ENCODE measurements around the gene CCDC57.

Gene CCDC57

GRCh38 chr17:82241926-82242697 lies 29.5 kb upstream of the CCDC57 start:
- Histone ChIP-seq H4K20me1 (ENCODE audit: insufficient read depth, low read length) (peaks cover 70% of the 10 kb centered on the region), H3K4me3 (ENCODE audit: low read depth in 1 of 2, low read length in 2 of 2) (no peak overlapping the region), H3K36me3 (ENCODE audit: insufficient read depth, low read length) (peaks cover 71% of the 10 kb centered on the region), H3K9ac (ENCODE audit: low read depth, low read length) (no peak overlapping the region), H3K4me2 (ENCODE audit: insufficient read depth, low read length) (no peak overlapping the region), H3K27me3 (ENCODE audit: insufficient read depth, low read length, poor library complexity) (no peaks in the 10 kb centered on the region), H3K79me2 (ENCODE audit: insufficient read depth, low read length) (peaks cover 35% of the 10 kb centered on the region; the same call in 1 of the 2 replicates), H3K9me3 (ENCODE audit: insufficient read depth, low read length, severe bottlenecking) (no peaks in the 10 kb centered on the region), H3K4me1 (ENCODE audit: insufficient read depth, low read length) (no peaks in the 10 kb centered on the region), H2AFZ (ENCODE audit: low read depth, low read length) (no peak overlapping the region), H3K27ac (ENCODE audit: low read length) (no peak overlapping the region)
- no peak for TF ChIP-seq CTCF (IDR thresholded peaks at IDR 0.05; ENCODE audit: borderline replicate concordance, extremely low read depth, low read length, poor library complexity, severe bottlenecking)
- TF ChIP-seq EZH2 (IDR thresholded peaks at IDR 0.05; ENCODE audit: borderline replicate concordance, low read depth, low read length, severe bottlenecking), result no peak
- ATAC-seq (ENCODE audit: insufficient read depth, low read depth) (0 out of 3 replicates have a peak, but pooled peaks have one; percentile 9), DNase-seq (no peak)

- DNase-seq, result no peak
- H3K27me3 ChIP-seq (ENCODE audit: insufficient read depth, low read length, poor library complexity), result no peaks in the 10 kb centered on the region
- no peak overlapping the region for H3K4me3 ChIP-seq (ENCODE audit: low read depth in 1 of 2, low read length in 2 of 2)
- H4K20me1 ChIP-seq (ENCODE audit: insufficient read depth, low read length), result peaks cover 68% of the 10 kb centered on the region
- ATAC-seq (ENCODE audit: insufficient read depth, low read depth), result peak; percentile 2; the same call in 1 of the 3 replicates
- no peaks in the 10 kb centered on the region for H3K9me3 ChIP-seq (ENCODE audit: insufficient read depth, low read length, severe bottlenecking)
- H3K79me2 ChIP-seq (ENCODE audit: insufficient read depth, low read length), result peaks cover 29% of the 10 kb centered on the region; the same call in 1 of the 2 replicates
- TF ChIP-seq CTCF (IDR thresholded peaks at IDR 0.05; ENCODE audit: borderline replicate concordance, extremely low read depth, low read length, poor library complexity, severe bottlenecking) (no peak), EZH2 (IDR thresholded peaks at IDR 0.05; ENCODE audit: borderline replicate concordance, low read depth, low read length, severe bottlenecking) (no peak)
- no peak overlapping the region for H3K27ac ChIP-seq (ENCODE audit: low read length)
- H3K9ac ChIP-seq (ENCODE audit: low read depth, low read length), result no peak overlapping the region
- peaks cover 70% of the 10 kb centered on the region for H3K36me3 ChIP-seq (ENCODE audit: insufficient read depth, low read length)
- H3K4me2 ChIP-seq (ENCODE audit: insufficient read depth, low read length), result no peak overlapping the region
- H3K4me1 ChIP-seq (ENCODE audit: insufficient read depth, low read length), result 0 out of 2 replicates have a peak, but pooled peaks cover 4% of the 10 kb centered on the region
- no peak overlapping the region for H2AFZ ChIP-seq (ENCODE audit: low read depth, low read length)
These were observed 28.7 kb upstream of the CCDC57 start for GRCh38 chr17:82241183-82241925.

DNA sequence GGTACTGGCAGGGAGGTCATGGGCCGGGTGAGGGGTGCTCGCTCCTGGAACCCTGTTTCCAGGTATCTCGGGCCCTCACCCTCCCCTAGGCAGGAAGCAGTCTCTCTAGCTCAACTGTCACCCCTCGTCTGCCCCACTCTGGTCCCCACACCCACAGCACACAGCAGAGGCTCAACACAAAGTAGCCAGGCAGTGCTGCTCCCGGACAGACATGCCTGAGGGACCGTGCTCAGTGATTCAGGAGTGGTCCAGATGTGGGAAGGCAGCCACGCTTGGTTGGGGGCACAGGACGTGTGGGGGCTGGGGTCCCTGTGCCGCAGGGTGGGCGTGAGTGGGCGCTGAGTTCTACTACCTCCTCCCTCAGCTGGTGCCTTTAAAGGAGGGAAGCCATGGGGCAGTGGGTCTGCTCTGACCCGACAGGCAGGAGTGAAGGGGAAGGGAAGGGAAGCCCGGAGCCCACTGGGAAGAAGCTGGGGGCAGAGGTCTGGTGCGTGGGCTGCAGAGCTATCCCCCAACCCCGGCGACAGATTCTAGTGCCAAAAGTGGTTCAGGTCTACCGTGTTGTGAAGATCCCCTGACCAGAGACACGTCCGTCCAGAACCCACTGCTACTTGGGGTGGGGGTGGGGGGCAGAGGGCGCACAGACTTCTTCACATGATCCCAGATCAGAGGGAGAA lies 28.0 kb upstream of the CCDC57 start:
- TF ChIP-seq CTCF (IDR thresholded peaks at IDR 0.05; ENCODE audit: borderline replicate concordance, extremely low read depth, low read length, poor library complexity, severe bottlenecking) (no peak), EZH2 (IDR thresholded peaks at IDR 0.05; ENCODE audit: borderline replicate concordance, low read depth, low read length, severe bottlenecking) (no peak)
- H3K4me2 ChIP-seq (ENCODE audit: insufficient read depth, low read length), result no peak overlapping the region
- DNase-seq (no peak), ATAC-seq (ENCODE audit: insufficient read depth, low read depth) (no peak)
- H3K79me2 ChIP-seq (ENCODE audit: insufficient read depth, low read length), result peaks cover 23% of the 10 kb centered on the region; the same call in 1 of the 2 replicates
- peaks cover 61% of the 10 kb centered on the region for H4K20me1 ChIP-seq (ENCODE audit: insufficient read depth, low read length)
- no peaks in the 10 kb centered on the region for H3K27me3 ChIP-seq (ENCODE audit: insufficient read depth, low read length, poor library complexity)
- peaks cover 63% of the 10 kb centered on the region for H3K36me3 ChIP-seq (ENCODE audit: insufficient read depth, low read length)
- H3K9ac ChIP-seq (ENCODE audit: low read depth, low read length), result no peak overlapping the region
- H3K4me1 ChIP-seq (ENCODE audit: insufficient read depth, low read length), result 0 out of 2 replicates have a peak, but pooled peaks cover 8% of the 10 kb centered on the region
- no peak overlapping the region for H2AFZ ChIP-seq (ENCODE audit: low read depth, low read length)
- no peaks in the 10 kb centered on the region for H3K9me3 ChIP-seq (ENCODE audit: insufficient read depth, low read length, severe bottlenecking)
- H3K27ac ChIP-seq (ENCODE audit: low read length), result no peak overlapping the region
- H3K4me3 ChIP-seq (ENCODE audit: low read depth in 1 of 2, low read length in 2 of 2), result no peak overlapping the region
